Esophagus squamous epithelium (tissue), 4 donors: Measurements from ENCODE around the gene GPR42.

ENCODE experiments used
- POLR2A ChIP-seq, 4 donors: fragments of 450-650 bp; IDR thresholded peaks; one replicate each; pipeline ENCODE4 v1.6.1; 2017; ENCODE audit warnings: antibody characterized with exemption in 4 of 4, mild to moderate bottlenecking in 4 of 4, moderate library complexity in 3 of 4
- TF ChIP-seq, protein P1 (sequence below), 6 experiments: fragments of 450-650 bp in 4 of 6; fragments of 200-600 bp in 2 of 6; sonication (generic) in 2 of 6; IDR thresholded peaks; one replicate each; pipeline ENCODE4 v1.5.1; 2016 to 2019; ENCODE audit warnings: antibody characterized with exemption in 6 of 6, mild to moderate bottlenecking in 4 of 6, moderate library complexity in 4 of 6

DNA sequence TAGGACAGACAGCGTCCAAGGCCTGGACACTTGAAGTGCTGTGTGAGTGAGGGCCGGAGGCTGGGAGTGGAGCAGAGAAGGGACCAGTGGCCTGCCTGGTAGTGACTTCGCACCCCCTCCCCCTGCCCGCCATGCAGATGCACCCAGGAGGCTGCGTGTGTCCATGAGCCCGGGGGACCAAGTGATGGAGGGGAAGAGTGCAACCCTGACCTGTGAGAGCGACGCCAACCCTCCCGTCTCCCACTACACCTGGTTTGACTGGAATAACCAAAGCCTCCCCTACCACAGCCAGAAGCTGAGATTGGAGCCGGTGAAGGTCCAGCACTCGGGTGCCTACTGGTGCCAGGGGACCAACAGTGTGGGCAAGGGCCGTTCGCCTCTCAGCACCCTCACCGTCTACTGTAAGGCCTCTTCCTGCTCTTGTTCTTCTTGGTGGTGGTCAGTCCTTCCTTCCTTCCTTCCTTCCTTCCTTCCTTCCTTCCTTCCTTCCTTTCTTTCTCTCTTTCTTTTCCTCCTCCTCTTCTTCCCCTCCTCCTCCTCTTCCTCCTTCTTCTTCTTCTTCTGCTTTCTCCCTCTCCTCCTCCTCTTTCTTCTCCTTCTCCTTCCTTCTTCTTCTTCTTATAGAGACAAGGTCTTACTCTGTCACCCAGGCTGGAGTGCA, 29.2 kb upstream of the GPR42 start:
- TF ChIP-seq, protein P1, sequence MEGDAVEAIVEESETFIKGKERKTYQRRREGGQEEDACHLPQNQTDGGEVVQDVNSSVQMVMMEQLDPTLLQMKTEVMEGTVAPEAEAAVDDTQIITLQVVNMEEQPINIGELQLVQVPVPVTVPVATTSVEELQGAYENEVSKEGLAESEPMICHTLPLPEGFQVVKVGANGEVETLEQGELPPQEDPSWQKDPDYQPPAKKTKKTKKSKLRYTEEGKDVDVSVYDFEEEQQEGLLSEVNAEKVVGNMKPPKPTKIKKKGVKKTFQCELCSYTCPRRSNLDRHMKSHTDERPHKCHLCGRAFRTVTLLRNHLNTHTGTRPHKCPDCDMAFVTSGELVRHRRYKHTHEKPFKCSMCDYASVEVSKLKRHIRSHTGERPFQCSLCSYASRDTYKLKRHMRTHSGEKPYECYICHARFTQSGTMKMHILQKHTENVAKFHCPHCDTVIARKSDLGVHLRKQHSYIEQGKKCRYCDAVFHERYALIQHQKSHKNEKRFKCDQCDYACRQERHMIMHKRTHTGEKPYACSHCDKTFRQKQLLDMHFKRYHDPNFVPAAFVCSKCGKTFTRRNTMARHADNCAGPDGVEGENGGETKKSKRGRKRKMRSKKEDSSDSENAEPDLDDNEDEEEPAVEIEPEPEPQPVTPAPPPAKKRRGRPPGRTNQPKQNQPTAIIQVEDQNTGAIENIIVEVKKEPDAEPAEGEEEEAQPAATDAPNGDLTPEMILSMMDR (IDR thresholded peaks at IDR 0.05) = no peak
- no peak for TF ChIP-seq POLR2A (IDR thresholded peaks at IDR 0.05)
